ENCODE measurements around the gene UTF1. TPM values are rescaled to one million over a fixed set of nuclear protein-coding genes. Genes with fewer than 3 reads are reported as not detected.

UTF1 gene
- total and polyA plus RNA-seq, 9 donors: 0.06 to 9.3 (median 2.5) TPM; not detected in 2

DNA sequence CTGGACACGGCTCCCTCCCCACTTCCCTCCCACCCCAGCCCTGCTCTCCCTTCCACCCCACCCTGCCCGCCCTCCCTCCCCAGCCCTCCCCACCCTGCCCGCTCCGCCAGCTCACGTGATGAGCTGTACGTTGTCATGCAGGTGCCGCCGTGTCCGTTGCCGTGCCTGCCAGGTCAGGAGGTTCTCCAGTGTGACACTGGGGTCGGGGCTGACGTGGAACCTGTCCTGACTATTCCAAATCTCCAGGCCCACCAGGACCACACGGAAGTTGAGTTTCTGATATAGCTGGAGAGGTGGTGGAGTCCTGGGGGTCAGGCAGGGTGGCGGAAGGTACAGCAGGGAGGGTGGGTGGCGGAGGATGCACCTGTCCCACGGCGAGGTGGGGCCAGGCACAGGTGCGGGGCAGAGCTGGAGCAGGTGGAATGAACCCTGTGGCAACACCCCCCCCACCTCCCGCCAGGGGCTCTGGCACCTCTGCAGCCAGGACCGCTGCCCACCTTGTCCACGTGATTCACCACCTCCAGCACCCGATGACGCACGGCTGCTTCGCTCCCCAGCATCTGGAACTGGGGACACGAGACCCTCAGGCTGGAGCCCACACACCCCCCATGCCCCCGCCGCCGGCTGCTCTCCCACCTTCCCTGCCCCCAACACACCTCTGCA, 42.4 kb downstream of the UTF1 start:
- 81 to 87% (median 82%) methylated on average over 29 of the region's 29 CpGs for WGBS, 3 donors

GRCh38 chr10:133272964-133273420, 43.0 kb downstream of the UTF1 start:
- Histone ChIP-seq H3K36me3 (no peaks in the 10 kb centered on the region), H3K4me3 (no peak overlapping the region), H3K27ac (no peak overlapping the region), H3K27me3 (no peaks in the 10 kb centered on the region), H3K4me1 (ENCODE audit: insufficient read depth) (no peaks in the 10 kb centered on the region), H3K9me3 (no peaks in the 10 kb centered on the region)
- DNase-seq: no peak
- no peak for TF ChIP-seq POLR2A (IDR thresholded peaks at IDR 0.05)
- TF ChIP-seq EP300 (IDR thresholded peaks at IDR 0.05): no peak
- TF ChIP-seq CTCF (IDR thresholded peaks at IDR 0.05): no peak
- WGBS, 3 donors: 87 to 91% (median 90%) methylated on average over 16 to 25 of the region's 25 CpGs
- intact Hi-C loops (cut with DNase I): no loop called here

More for the DNA sequence above, 42.4 kb downstream of the UTF1 start:
- Histone ChIP-seq H3K27me3 (no peaks in the 10 kb centered on the region), H3K36me3 (no peaks in the 10 kb centered on the region), H3K4me1 (ENCODE audit: insufficient read depth) (no peaks in the 10 kb centered on the region), H3K4me3 (no peak overlapping the region), H3K27ac (no peak overlapping the region), H3K9me3 (no peaks in the 10 kb centered on the region)
- DNase-seq: no peak
- no peak for TF ChIP-seq EP300 (IDR thresholded peaks at IDR 0.05)
- TF ChIP-seq CTCF (IDR thresholded peaks at IDR 0.05): no peak
- intact Hi-C loops (cut with DNase I): no loop called here

GRCh38 chr10:133273534-133274143, 43.6 kb downstream of the UTF1 start:
- Histone ChIP-seq H3K27ac (no peak overlapping the region), H3K36me3 (no peaks in the 10 kb centered on the region), H3K4me1 (ENCODE audit: insufficient read depth) (no peaks in the 10 kb centered on the region), H3K27me3 (no peaks in the 10 kb centered on the region), H3K4me3 (no peak overlapping the region), H3K9me3 (no peaks in the 10 kb centered on the region)
- no peak for DNase-seq
- no peak for TF ChIP-seq EP300 (IDR thresholded peaks at IDR 0.05)
- TF ChIP-seq CTCF (IDR thresholded peaks at IDR 0.05): no peak
- TF ChIP-seq POLR2A (IDR thresholded peaks at IDR 0.05): no peak
- intact Hi-C loops (cut with DNase I): no loop called here
- 88 to 92% (median 90%) methylated on average over 23 to 28 of the region's 28 CpGs for WGBS, 3 donors

GRCh38 chr10:133274751-133275683, 45.0 kb downstream of the UTF1 start:
- no peaks in the 10 kb centered on the region for H3K4me1 ChIP-seq (ENCODE audit: insufficient read depth)
- intact Hi-C loops (cut with DNase I): no loop called here
- no peaks in the 10 kb centered on the region for H3K36me3 ChIP-seq
- no peaks in the 10 kb centered on the region for H3K9me3 ChIP-seq
- DNase-seq: no peak
- no peak for TF ChIP-seq EP300 (IDR thresholded peaks at IDR 0.05)
- no peak for TF ChIP-seq POLR2A (IDR thresholded peaks at IDR 0.05)
- TF ChIP-seq CTCF (IDR thresholded peaks at IDR 0.05): no peak
- H3K4me3 ChIP-seq: no peak overlapping the region
- WGBS, 3 donors: 46 to 53% (median 51%) methylated on average over 16 to 26 of the region's 26 CpGs
- H3K27me3 ChIP-seq: no peaks in the 10 kb centered on the region
- no peak overlapping the region for H3K27ac ChIP-seq
